Stimulated activated CD8-positive, alpha-beta memory T cell treated with anti-CD3 and anti-CD28 coated beads, Interleukin-7, amount 100 ng/mL, for 4 hours (primary cell): ENCODE measurements around the gene ASPRV1.
"Not testable (repeated sequence)": the region's sequence is repeated elsewhere in the genome, so short reads cannot be mapped to it uniquely, and the experiment has no call there.

Source experiments
- DNase-seq, 2 donors: peaks; one replicate each; pipeline ENCODE4 v3.0.0-alpha.2; 2020; ENCODE audit warnings: low read depth in 2 of 2

The ASPRV1 gene

GRCh38 chr2:69961496-69961895 is at the start of gene ASPRV1:
ASPRV1 (minus strand) TSS chr2:69961631; CDS start chr2:69961436, 195 bp downstream.
- no peak for DNase-seq

GRCh38 chr2:70010576-70011111 is 49.2 kb upstream of the ASPRV1 start:
- no peak for DNase-seq

GRCh38 chr2:70009762-70010575 is 48.5 kb upstream of the ASPRV1 start:
- no peak for DNase-seq

GRCh38 chr2:70008290-70008689 is 46.9 kb upstream of the ASPRV1 start:
- no peak for DNase-seq

- no peak for DNase-seq
Observed at GRCh38 chr2:70007151-70007550, 45.7 kb upstream of the ASPRV1 start.

- DNase-seq = no peak
Observed at GRCh38 chr2:70006447-70006784, 45.0 kb upstream of the ASPRV1 start.

GRCh38 chr2:70005752-70006446 is 44.5 kb upstream of the ASPRV1 start:
- no peak for DNase-seq

GRCh38 chr2:70005216-70005615 is 43.8 kb upstream of the ASPRV1 start:
- DNase-seq = no peak

GRCh38 chr2:70003093-70003830 is 41.8 kb upstream of the ASPRV1 start:
- no peak for DNase-seq

- no peak for DNase-seq
Observed at GRCh38 chr2:70002241-70002899, 40.9 kb upstream of the ASPRV1 start.

GRCh38 chr2:70000529-70000928 is 39.1 kb upstream of the ASPRV1 start:
- DNase-seq = not testable (repeated sequence)

- DNase-seq = no peak
Observed at GRCh38 chr2:69998761-69999160, 37.3 kb upstream of the ASPRV1 start.

GRCh38 chr2:69997015-69997830 is 35.8 kb upstream of the ASPRV1 start:
- DNase-seq = no peak

- no peak for DNase-seq
Observed at GRCh38 chr2:69995511-69995910, 34.1 kb upstream of the ASPRV1 start.

GRCh38 chr2:69994166-69994565 is 32.7 kb upstream of the ASPRV1 start:
- no peak for DNase-seq

GRCh38 chr2:69993708-69994107 is 32.3 kb upstream of the ASPRV1 start:
- DNase-seq = no peak

- DNase-seq = no peak
Observed at GRCh38 chr2:69993048-69993565, 31.7 kb upstream of the ASPRV1 start.

- DNase-seq = no peak
Observed at GRCh38 chr2:69992310-69993047, 31.0 kb upstream of the ASPRV1 start.

- DNase-seq = no peak
Observed at GRCh38 chr2:69989441-69990105, 28.1 kb upstream of the ASPRV1 start.
